ENCODE measurements around the gene DDX59.

The DDX59 gene

DNA sequence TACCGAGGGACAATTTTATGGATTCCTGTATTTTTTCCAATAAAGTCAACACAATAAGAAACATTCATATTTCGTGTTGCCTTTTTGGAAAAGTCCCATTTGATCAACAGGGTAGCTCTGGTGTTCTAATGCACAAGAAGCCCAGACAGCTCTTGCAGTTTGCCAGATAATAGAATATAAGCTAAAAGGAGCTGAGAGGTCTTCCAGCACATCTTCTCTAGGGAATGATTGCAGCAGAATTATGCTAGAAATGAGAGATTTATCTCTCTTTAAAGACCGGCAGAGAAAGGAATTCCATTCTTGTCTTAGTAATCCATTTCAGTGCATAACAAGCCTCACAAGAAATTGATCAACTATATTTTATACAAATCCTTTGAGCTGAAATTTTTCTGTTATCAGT is 25.0 kb upstream of the DDX59 start:
- Histone ChIP-seq H2AFZ (ENCODE audit: low read length) (no peak overlapping the region), H3K27me3 (ENCODE audit: insufficient read depth, low read length, poor library complexity, severe bottlenecking) (no peaks in the 10 kb centered on the region), H3F3A (ENCODE audit: low read depth) (0 out of 2 replicates have a peak, but pooled peaks cover 3% of the 10 kb centered on the region), H3K79me2 (ENCODE audit: insufficient read depth, low read length) (no peaks in the 10 kb centered on the region), H3K9me3 (ENCODE audit: insufficient read depth, low read depth, low read length) (no peaks in the 10 kb centered on the region), H3K9ac (ENCODE audit: low read depth, low read length, poor library complexity, severe bottlenecking) (no peak overlapping the region), H3K4me2 (ENCODE audit: low read depth, low read length, poor library complexity, severe bottlenecking) (no peak overlapping the region), H3K4me3 (ENCODE audit: low read length, poor library complexity, severe bottlenecking) (no peak overlapping the region), H4K20me1 (ENCODE audit: insufficient read depth, low read length, poor library complexity, severe bottlenecking) (no peaks in the 10 kb centered on the region), H3K9me2 (replicated peaks; ENCODE audit: low read depth, low read length) (no peaks in the 10 kb centered on the region), H3K4me1 (ENCODE audit: insufficient read depth, low read length, poor library complexity, severe bottlenecking) (peaks cover 6% of the 10 kb centered on the region), H3K36me3 (ENCODE audit: insufficient read depth, low read length) (no peaks in the 10 kb centered on the region)
- TF ChIP-seq, protein P1, sequence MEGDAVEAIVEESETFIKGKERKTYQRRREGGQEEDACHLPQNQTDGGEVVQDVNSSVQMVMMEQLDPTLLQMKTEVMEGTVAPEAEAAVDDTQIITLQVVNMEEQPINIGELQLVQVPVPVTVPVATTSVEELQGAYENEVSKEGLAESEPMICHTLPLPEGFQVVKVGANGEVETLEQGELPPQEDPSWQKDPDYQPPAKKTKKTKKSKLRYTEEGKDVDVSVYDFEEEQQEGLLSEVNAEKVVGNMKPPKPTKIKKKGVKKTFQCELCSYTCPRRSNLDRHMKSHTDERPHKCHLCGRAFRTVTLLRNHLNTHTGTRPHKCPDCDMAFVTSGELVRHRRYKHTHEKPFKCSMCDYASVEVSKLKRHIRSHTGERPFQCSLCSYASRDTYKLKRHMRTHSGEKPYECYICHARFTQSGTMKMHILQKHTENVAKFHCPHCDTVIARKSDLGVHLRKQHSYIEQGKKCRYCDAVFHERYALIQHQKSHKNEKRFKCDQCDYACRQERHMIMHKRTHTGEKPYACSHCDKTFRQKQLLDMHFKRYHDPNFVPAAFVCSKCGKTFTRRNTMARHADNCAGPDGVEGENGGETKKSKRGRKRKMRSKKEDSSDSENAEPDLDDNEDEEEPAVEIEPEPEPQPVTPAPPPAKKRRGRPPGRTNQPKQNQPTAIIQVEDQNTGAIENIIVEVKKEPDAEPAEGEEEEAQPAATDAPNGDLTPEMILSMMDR (conservative IDR thresholded peaks at IDR 0.05; ENCODE audit: low read length): no peak
- no peak for TF ChIP-seq EZH2phosphoT487 (IDR thresholded peaks at IDR 0.05; ENCODE audit: borderline replicate concordance)

DNA sequence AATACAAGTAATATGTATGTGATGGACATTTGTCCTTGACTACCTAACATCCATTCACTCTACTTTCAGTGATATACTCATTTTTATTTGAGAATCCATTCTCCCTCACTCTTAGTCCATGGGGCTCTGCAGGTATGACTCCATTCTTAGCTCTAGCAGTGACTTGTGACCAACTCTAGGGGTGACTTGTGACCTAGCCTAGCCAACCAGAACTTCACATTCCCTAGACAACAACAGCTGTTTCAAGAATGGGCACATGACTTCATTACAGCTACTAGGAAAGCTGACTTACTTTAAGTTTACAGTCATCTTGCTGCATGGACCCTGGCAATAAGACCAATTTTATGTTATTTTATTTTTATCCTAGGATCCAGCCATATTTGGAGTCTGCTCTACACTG is 23.6 kb upstream of the DDX59 start:
- no peaks in the 10 kb centered on the region for H3K27me3 ChIP-seq (ENCODE audit: insufficient read depth, low read length, poor library complexity, severe bottlenecking)
- no peaks in the 10 kb centered on the region for H3K36me3 ChIP-seq (ENCODE audit: insufficient read depth, low read length)
- H2AFZ ChIP-seq (ENCODE audit: low read length): peak overlapping the region; percentile 59; the same call in 1 of the 2 replicates
- H3K79me2 ChIP-seq (ENCODE audit: insufficient read depth, low read length): no peaks in the 10 kb centered on the region
- no peaks in the 10 kb centered on the region for H3K9me3 ChIP-seq (ENCODE audit: insufficient read depth, low read depth, low read length)
- no peak overlapping the region for H3K4me2 ChIP-seq (ENCODE audit: low read depth, low read length, poor library complexity, severe bottlenecking)
- no peak overlapping the region for H3K9ac ChIP-seq (ENCODE audit: low read depth, low read length, poor library complexity, severe bottlenecking)
- no peak for TF ChIP-seq EZH2phosphoT487 (IDR thresholded peaks at IDR 0.05; ENCODE audit: borderline replicate concordance)
- TF ChIP-seq, protein P1 (conservative IDR thresholded peaks at IDR 0.05; ENCODE audit: low read length): no peak
- H3K4me3 ChIP-seq (ENCODE audit: low read length, poor library complexity, severe bottlenecking): no peak overlapping the region
- no peaks in the 10 kb centered on the region for H3K4me1 ChIP-seq (ENCODE audit: insufficient read depth, low read length, poor library complexity, severe bottlenecking)
- H4K20me1 ChIP-seq (ENCODE audit: insufficient read depth, low read length, poor library complexity, severe bottlenecking): no peaks in the 10 kb centered on the region
- H3F3A ChIP-seq (ENCODE audit: low read depth): no peaks in the 10 kb centered on the region
- H3K9me2 ChIP-seq (replicated peaks; ENCODE audit: low read depth, low read length): no peaks in the 10 kb centered on the region

DNA sequence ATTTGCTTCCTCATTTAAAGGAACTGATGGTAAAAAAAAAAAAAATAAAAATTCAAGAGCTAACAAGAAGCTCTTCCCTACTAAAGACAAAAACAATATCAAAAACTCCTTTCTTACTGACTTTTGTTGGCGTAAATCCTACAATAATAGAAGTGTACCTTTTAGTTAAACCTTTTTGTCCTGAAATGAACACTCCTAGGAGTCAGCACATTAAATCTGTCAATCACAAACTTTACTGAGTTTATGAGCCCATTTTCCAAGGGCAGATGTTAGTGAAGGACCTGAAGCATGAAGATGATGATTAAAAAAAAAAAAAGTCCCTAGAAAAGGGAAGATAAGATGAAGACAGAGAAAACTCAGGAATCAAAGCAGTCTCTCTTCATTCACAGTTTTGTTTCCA is 22.6 kb upstream of the DDX59 start:
- H3K4me3 ChIP-seq (ENCODE audit: low read length, poor library complexity, severe bottlenecking): no peak overlapping the region
- no peaks in the 10 kb centered on the region for H3K9me2 ChIP-seq (replicated peaks; ENCODE audit: low read depth, low read length)
- no peak overlapping the region for H3K9ac ChIP-seq (ENCODE audit: low read depth, low read length, poor library complexity, severe bottlenecking)
- no peaks in the 10 kb centered on the region for H4K20me1 ChIP-seq (ENCODE audit: insufficient read depth, low read length, poor library complexity, severe bottlenecking)
- H3K36me3 ChIP-seq (ENCODE audit: insufficient read depth, low read length): no peaks in the 10 kb centered on the region
- no peaks in the 10 kb centered on the region for H3F3A ChIP-seq (ENCODE audit: low read depth)
- no peak overlapping the region for H3K4me2 ChIP-seq (ENCODE audit: low read depth, low read length, poor library complexity, severe bottlenecking)
- H3K27me3 ChIP-seq (ENCODE audit: insufficient read depth, low read length, poor library complexity, severe bottlenecking): no peaks in the 10 kb centered on the region
- H2AFZ ChIP-seq (ENCODE audit: low read length): 0 out of 2 replicates have a peak overlapping the region, but pooled peaks have one; percentile 49
- no peaks in the 10 kb centered on the region for H3K9me3 ChIP-seq (ENCODE audit: insufficient read depth, low read depth, low read length)
- no peaks in the 10 kb centered on the region for H3K79me2 ChIP-seq (ENCODE audit: insufficient read depth, low read length)
- no peak for TF ChIP-seq EZH2phosphoT487 (IDR thresholded peaks at IDR 0.05; ENCODE audit: borderline replicate concordance)
- TF ChIP-seq, protein P1 (conservative IDR thresholded peaks at IDR 0.05; ENCODE audit: low read length): no peak
- H3K4me1 ChIP-seq (ENCODE audit: insufficient read depth, low read length, poor library complexity, severe bottlenecking): no peaks in the 10 kb centered on the region

All from Loucy (cell line).